Measurements from ENCODE around the gene ZNF831. TPM values are rescaled to one million over a fixed set of nuclear protein-coding genes. Genes with fewer than 3 reads are reported as not detected.

ZNF831 gene
- total and polyA plus RNA-seq, 9 donors: 0.05 to 0.36 (median 0.15) TPM; not detected in 1

DNA sequence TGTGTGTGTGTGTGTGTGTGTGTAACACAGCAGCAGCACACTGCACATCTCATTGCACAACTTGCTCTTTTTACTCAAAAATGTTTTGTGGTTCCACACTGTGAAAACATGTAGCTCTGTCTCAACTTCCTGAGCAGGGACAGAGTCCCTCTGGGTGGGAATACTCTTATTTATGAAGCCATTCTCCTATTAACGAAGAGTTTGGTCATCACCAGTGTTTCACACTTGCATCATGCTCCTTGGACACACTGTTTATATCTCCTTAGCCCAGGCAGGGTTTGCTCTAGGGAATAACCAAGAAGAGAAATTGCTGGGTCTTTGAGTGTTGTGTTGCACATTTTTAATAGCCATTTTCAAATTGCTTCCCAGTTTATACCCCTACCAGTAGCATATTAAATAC, 53.6 kb downstream of the ZNF831 start:
- Histone ChIP-seq H3K4me3 (no peak overlapping the region), H3K9me3 (no peaks in the 10 kb centered on the region), H3K27me3 (no peaks in the 10 kb centered on the region), H3K4me1 (ENCODE audit: insufficient read depth) (no peaks in the 10 kb centered on the region), H3K27ac (no peak overlapping the region), H3K36me3 (no peaks in the 10 kb centered on the region)
- TF ChIP-seq, protein P1, sequence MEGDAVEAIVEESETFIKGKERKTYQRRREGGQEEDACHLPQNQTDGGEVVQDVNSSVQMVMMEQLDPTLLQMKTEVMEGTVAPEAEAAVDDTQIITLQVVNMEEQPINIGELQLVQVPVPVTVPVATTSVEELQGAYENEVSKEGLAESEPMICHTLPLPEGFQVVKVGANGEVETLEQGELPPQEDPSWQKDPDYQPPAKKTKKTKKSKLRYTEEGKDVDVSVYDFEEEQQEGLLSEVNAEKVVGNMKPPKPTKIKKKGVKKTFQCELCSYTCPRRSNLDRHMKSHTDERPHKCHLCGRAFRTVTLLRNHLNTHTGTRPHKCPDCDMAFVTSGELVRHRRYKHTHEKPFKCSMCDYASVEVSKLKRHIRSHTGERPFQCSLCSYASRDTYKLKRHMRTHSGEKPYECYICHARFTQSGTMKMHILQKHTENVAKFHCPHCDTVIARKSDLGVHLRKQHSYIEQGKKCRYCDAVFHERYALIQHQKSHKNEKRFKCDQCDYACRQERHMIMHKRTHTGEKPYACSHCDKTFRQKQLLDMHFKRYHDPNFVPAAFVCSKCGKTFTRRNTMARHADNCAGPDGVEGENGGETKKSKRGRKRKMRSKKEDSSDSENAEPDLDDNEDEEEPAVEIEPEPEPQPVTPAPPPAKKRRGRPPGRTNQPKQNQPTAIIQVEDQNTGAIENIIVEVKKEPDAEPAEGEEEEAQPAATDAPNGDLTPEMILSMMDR (IDR thresholded peaks at IDR 0.05): no peak
- TF ChIP-seq POLR2A (IDR thresholded peaks at IDR 0.05) (no peak), EP300 (IDR thresholded peaks at IDR 0.05) (no peak)
- 67 to 79% (median 71%) methylated on average over 1 of the region's 1 CpG for WGBS, 3 donors
- DNase-seq: no peak
- intact Hi-C loops (cut with DNase I): loop anchor here in 1 of 4 donors (5.0 to 10.0 kb wide), 2 partner anchors 62 to 985 kb away; no protein-coding TSS in a partner anchor

DNA sequence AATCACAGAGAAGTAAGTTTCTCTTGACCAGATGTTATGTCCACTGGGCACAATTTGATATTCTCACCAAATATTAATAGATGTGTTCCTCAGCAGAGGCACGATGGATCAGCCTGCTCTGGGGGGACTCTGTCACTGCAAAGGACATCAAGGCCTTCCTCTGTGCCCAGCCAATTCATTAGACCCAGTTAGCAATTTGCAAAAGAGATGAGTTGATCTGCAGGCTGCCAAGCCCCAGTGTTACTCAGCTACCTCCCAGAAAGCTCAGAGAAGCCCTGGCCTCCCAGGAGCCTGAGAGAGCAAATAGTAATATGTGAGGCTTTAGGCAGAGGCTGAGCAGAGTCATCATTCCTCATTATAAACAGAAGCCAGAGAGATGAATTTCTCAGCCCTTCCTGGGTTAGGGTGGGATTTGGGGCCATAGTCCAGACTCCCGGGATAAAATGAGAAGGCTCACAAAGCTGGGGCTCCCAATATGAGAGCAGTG, 54.2 kb downstream of the ZNF831 start:
- Histone ChIP-seq H3K27me3 (no peaks in the 10 kb centered on the region), H3K4me1 (ENCODE audit: insufficient read depth) (peaks cover 1% of the 10 kb centered on the region), H3K4me3 (no peak overlapping the region), H3K36me3 (no peaks in the 10 kb centered on the region), H3K27ac (no peak overlapping the region), H3K9me3 (no peaks in the 10 kb centered on the region)
- no peak for DNase-seq
- intact Hi-C loops (cut with DNase I): loop anchor here in 1 of 4 donors (5.0 to 10.0 kb wide), 2 partner anchors 63 to 986 kb away; no protein-coding TSS in a partner anchor
- WGBS, 3 donors: 44 to 48% (median 48%) methylated on average over 2 of the region's 2 CpGs
- TF ChIP-seq POLR2A (IDR thresholded peaks at IDR 0.05) (no peak), EP300 (IDR thresholded peaks at IDR 0.05) (no peak)
- TF ChIP-seq, protein P1 (IDR thresholded peaks at IDR 0.05): no peak

DNA sequence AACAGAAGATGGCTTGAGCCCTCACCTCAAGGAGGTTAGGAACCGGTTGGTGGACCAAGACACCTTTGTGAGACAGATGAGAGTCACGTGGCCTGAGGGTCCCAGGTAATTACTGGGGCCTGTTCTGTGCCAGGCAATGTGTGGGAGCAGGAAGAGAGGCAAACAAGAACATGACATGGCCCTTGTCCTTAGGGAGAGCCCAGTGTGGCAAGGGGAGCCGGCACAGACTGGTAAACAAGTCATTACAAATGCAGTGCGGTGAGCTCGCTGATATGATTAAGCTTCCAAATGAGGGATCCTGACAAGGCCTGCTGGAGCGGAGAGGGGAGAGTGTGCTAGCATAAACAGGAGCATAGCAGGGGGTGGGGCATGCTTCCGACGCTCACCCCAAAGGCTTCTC, 55.6 kb downstream of the ZNF831 start:
- Histone ChIP-seq H3K4me1 (ENCODE audit: insufficient read depth) (peaks cover 2% of the 10 kb centered on the region), H3K9me3 (no peaks in the 10 kb centered on the region), H3K27me3 (no peaks in the 10 kb centered on the region), H3K36me3 (no peaks in the 10 kb centered on the region), H3K27ac (no peak overlapping the region), H3K4me3 (no peak overlapping the region)
- intact Hi-C loops (cut with DNase I): loop anchor here in 1 of 4 donors (5.0 to 10.0 kb wide), 2 partner anchors 64 to 987 kb away; no protein-coding TSS in a partner anchor
- WGBS, 3 donors: 56 to 65% (median 61%) methylated on average over 8 of the region's 8 CpGs
- TF ChIP-seq POLR2A (IDR thresholded peaks at IDR 0.05) (no peak), EP300 (IDR thresholded peaks at IDR 0.05) (no peak)
- TF ChIP-seq, protein P1 (IDR thresholded peaks at IDR 0.05): no peak
- no peak for DNase-seq

DNA sequence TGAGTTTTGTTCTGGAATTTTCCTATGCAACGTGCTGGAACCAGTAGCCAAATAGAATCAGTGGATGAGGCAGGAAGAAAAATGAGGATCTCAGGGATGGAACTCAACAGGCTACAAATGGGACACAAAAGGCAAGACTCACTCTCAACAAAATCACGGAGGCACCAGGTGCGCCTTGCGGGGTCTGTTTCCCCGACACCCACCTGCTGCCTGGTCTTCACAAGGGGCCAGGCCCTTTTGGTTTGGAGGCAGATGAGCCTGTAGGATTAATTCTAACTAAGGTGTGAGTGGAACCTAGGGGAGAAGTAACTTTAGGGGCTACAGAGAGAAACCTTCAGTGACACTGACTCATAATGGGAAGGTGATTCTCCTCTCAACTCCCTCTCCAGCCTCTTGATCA, 56.5 kb downstream of the ZNF831 start:
- Histone ChIP-seq H3K9me3 (no peaks in the 10 kb centered on the region), H3K4me1 (ENCODE audit: insufficient read depth) (peaks cover 2% of the 10 kb centered on the region), H3K27me3 (no peaks in the 10 kb centered on the region), H3K36me3 (no peaks in the 10 kb centered on the region), H3K4me3 (no peak overlapping the region), H3K27ac (no peak overlapping the region)
- DNase-seq: no peak
- WGBS, 3 donors: 92 to 97% (median 92%) methylated on average over 5 of the region's 5 CpGs
- intact Hi-C loops (cut with DNase I): loop anchor here in 3 of 4 donors (5.0 to 10.0 kb wide), 4 partner anchors 133 to 985 kb away; no protein-coding TSS in a partner anchor
- TF ChIP-seq, protein P1 (IDR thresholded peaks at IDR 0.05): no peak

Measured in ovary (tissue), 9 donors.